Prostate gland (tissue), 2 donors: ENCODE data around the gene HCN4.

ENCODE experiments used
- CTCF ChIP-seq, 4 experiments: fragments of 200-600 bp in 2 of 4; fragments of 450-650 bp in 2 of 4; sonication (generic) in 2 of 4; IDR thresholded peaks; 1 replicate in 3 of 4; 2 replicates in 1 of 4; pipeline ENCODE4 v1.5.1; 2016 to 2019; ENCODE audit warnings: antibody characterized with exemption in 4 of 4, mild to moderate bottlenecking in 2 of 4, moderate library complexity in 2 of 4
- POLR2AphosphoS5 ChIP-seq: sonication (generic); formaldehyde crosslinking; IDR thresholded peaks from one replicate; pipeline ENCODE4 v1.6.1; 2017; ENCODE audit warnings: antibody characterized with exemption

- TF ChIP-seq CTCF (IDR thresholded peaks at IDR 0.05) (no peak), POLR2AphosphoS5 (no peak)
These were observed 50.1 kb downstream of the HCN4 start for GRCh38 chr15:73318463-73319351.
